HG02623 (cell line): Measurements from ENCODE around the gene RTN4IP1.
"Not testable (repeated sequence)": the region's sequence is repeated elsewhere in the genome, so short reads cannot be mapped to it uniquely, and the experiment has no call there.

Experiments
- ATAC-seq: cut with Tn5 transposase; IDR thresholded peaks from one replicate; pipeline ENCODE4 v1.9.1; 2021; ENCODE audit warnings: moderate library complexity; ENCODE audit not compliant: unreplicated experiment

RTN4IP1 gene

GRCh38 chr6:106586815-106587415 lies 42.4 kb downstream of the RTN4IP1 start:
- no peak for ATAC-seq

- ATAC-seq = no peak
Observed at GRCh38 chr6:106581468-106581867, 47.8 kb downstream of the RTN4IP1 start.

GRCh38 chr6:106579281-106579680 lies 50.0 kb downstream of the RTN4IP1 start:
- no peak for ATAC-seq

GRCh38 chr6:106574741-106575458 lies 54.4 kb downstream of the RTN4IP1 start:
- no peak for ATAC-seq

DNA sequence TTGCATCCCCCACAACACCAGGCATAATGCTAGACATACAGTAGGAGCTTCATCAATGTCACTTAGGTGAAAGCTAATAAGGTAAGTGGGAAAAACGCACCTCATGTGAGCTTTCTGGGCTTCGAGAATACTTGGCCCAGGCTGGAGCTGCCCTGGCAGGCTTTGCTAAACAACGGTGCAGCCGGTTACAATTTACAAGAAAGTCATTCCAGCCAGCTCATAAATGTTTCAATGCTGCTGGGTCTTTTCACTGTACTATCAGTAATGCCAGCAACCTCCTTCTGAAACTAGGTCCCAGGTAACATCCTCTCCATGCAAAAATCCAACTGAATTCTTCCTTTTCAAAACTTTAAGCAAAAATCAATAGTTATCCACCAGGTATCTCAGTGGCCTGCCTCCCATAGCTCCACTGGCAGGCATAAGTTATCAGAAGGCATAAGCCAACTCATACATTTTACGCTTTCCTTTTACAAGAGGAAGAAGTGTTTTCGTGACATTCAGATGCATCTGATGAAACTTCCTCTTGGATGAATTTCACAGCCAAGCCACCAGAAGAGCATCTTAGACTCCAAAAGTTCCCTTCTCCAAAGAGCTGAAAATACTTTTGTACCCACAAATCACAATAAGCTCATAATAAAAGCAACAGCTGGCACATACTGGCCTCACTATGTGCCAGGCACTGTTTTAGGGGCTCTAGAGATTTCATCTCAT lies 56.3 kb downstream of the RTN4IP1 start:
- no peak for ATAC-seq

GRCh38 chr6:106572436-106572835 lies 56.9 kb downstream of the RTN4IP1 start:
- no peak for ATAC-seq

- ATAC-seq = no peak
Observed at GRCh38 chr6:106569428-106569827, 59.9 kb downstream of the RTN4IP1 start.

- no peak for ATAC-seq
Observed at GRCh38 chr6:106568530-106568929, 60.8 kb downstream of the RTN4IP1 start.

DNA sequence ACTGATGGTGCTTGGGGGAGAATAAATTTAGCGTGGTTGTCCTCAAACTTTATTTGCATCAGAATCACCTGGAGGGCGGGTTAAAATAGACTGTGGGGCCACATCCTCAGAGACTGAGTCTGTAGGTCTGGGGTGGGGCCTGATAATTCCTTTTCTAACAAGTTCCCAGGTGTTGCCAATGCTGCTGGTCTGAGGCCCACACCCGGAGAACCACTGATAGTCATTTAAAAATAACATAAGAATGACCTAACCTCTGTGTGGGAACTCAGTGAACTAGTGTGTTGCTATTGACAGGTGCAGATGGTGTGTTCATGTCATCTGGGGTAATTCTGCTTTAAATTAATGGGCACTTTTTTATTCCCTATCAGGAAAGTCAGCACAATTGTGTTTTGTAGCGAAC lies 64.8 kb downstream of the RTN4IP1 start:
- ATAC-seq = no peak

GRCh38 chr6:106563614-106564013 lies 65.7 kb downstream of the RTN4IP1 start:
- ATAC-seq = no peak

DNA sequence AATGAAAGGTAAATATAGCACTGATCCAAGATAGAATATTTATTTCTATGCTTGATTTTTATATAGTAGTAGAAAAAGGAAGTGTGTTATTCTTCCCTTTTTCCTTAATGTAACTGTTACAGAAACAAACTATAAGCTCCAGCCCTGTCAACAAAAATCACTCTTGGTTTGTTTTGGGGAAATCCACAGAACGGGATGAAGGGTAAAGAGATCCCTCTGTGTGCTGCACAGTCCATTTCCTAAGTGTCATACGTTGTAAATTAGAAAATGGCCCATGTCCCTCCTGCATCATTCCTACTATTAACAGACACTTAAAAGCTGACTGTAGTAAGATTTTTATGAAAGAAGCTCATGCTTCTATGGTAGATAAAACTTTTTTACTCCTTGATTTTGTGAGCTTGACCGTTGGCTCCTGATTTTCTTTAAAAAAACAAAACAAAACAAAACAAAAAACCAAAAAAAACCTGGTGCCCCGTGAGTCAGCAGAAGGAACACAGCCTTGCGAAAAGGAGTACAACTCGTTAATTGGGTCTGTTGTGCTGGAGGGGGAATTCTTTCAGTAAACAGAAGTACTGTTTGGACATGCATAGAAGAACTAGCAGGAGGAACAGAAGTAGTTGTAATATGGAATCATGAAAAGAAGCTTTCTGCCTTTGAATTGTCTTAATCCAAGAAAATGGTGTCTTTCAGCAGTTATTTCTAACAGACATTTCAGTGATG lies 67.5 kb downstream of the RTN4IP1 start:
- no peak for ATAC-seq

GRCh38 chr6:106560996-106561685 lies 68.2 kb downstream of the RTN4IP1 start:
- ATAC-seq = no peak

DNA sequence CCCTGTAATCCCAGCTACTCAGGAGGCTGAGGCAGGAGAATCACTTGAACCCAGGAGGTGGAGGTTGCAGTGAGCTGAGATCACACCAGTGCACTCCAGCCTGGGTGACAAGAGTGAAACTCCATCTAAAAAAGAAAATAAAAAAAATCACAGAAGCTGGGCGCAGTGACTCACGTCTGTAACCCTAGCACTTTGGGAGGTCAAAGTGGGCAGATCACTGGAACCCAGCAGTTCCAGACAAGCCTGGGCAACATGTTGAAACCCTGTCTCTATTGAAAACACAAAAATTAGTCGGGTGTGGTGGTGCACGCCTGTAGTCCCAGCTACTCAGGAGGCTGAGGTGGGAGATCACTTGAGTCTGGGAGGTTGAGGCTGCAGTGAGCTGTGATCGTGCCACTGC lies 69.6 kb downstream of the RTN4IP1 start:
- not testable (repeated sequence) for ATAC-seq

- no peak for ATAC-seq
Observed at GRCh38 chr6:106558364-106558763, 70.9 kb downstream of the RTN4IP1 start.

DNA sequence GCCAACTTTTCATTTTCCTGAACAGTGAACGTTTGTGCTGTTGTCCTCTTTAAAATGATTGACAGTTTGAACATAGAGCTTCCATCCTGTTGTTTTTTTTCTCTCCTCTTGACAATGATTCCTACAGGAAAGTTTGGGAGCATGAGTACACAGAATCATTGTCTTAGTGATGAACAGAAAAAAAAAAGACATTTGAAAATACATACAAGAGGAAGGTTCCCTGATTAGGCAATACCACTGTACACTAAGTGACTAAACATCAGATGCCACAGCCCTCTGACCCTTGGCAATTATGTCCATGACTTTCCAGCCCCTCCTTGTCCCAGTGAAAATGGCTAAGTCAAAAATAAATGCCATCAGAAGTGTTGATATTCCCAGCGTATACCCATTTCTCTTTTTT lies 71.5 kb downstream of the RTN4IP1 start:
- ATAC-seq = no peak

DNA sequence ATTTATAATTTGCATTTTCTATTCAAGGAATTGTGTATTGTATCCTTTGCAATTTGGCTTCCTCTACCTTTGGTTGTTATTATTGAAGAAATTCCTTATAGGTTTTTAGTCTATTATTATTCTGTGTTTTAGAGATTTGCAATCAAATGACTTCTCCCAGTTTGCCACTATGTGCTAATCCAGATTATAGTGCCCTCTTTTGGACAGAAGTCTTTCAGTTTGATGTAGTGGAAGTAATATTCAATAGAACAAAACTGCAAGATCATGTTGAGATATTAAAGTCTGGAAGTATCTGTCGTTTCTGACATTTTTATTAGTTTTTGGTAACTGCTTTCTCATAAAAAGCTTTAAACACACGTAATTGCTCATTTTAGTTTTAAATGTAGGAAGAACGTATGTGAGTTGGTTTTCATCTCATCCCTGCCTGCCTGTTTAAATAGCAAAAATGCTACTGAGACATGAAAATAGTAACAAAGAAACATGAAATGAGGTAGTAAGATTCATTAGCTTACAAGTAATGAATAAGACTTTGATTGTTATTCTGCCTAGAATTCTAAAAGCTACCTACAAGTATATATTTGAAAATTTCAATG lies 72.8 kb downstream of the RTN4IP1 start:
- no peak for ATAC-seq

- ATAC-seq = no peak
Observed at GRCh38 chr6:106555767-106556166, 73.5 kb downstream of the RTN4IP1 start.

- ATAC-seq = no peak
Observed at GRCh38 chr6:106553440-106553839, 75.9 kb downstream of the RTN4IP1 start.

GRCh38 chr6:106551155-106551554 lies 78.1 kb downstream of the RTN4IP1 start:
- ATAC-seq = no peak

GRCh38 chr6:106549521-106549920 lies 79.8 kb downstream of the RTN4IP1 start:
- ATAC-seq = no peak
